Transverse colon (tissue), 4 donors: ENCODE results near the gene PHACTR4. TPM values are rescaled to one million over a fixed set of nuclear protein-coding genes. Genes with fewer than 3 reads are reported as not detected.
"Not testable (repeated sequence)": the region's sequence is repeated elsewhere in the genome, so short reads cannot be mapped to it uniquely, and the experiment has no call there.

Experiments
- DNase-seq: peaks from one replicate; pipeline ENCODE4 v3.0.0-alpha.2; 2019
- H3K27ac ChIP-seq, 4 donors: fragments of 200-600 bp; sonication (generic); 2 replicates each; pipeline ENCODE4 v1.5.1; 2016 to 2018; ENCODE audit warnings: inconsistent platforms in 4 of 4
- H3K27me3 ChIP-seq: fragments of 200-600 bp; sonication (generic); 2 replicates; pipeline ENCODE4 v1.5.1; 2017; ENCODE audit warnings: inconsistent platforms
- H3K36me3 ChIP-seq, 4 donors: fragments of 200-600 bp; sonication (generic); 2 replicates each; pipeline ENCODE4 v1.5.1; 2017 to 2019; ENCODE audit warnings: inconsistent platforms in 4 of 4
- H3K4me1 ChIP-seq, 4 donors: fragments of 200-600 bp; sonication (generic); 2 replicates each; pipeline ENCODE4 v1.5.1; 2017 to 2020; ENCODE audit warnings: inconsistent platforms in 4 of 4
- H3K4me3 ChIP-seq, 4 donors: fragments of 200-600 bp; sonication (generic); 1 replicate in 1 of 4; 2 replicates in 3 of 4; pipeline versions ENCODE4 v1.5.1 to v1.6.1; 2017 to 2019; ENCODE audit warnings: inconsistent platforms in 4 of 4
- H3K9me3 ChIP-seq, 2 donors: fragments of 200-600 bp; sonication (generic); 2 replicates each; pipeline ENCODE4 v1.5.1; 2017 to 2019; ENCODE audit warnings: inconsistent platforms in 2 of 2
- CTCF ChIP-seq, 5 experiments: fragments of 200-600 bp in 3 of 5; fragments of 450-650 bp in 2 of 5; sonication (generic) in 3 of 5; IDR thresholded peaks; 1 replicate in 2 of 5; 2 replicates in 3 of 5; pipeline ENCODE4 v1.5.1; 2016 to 2017; ENCODE audit warnings: antibody characterized with exemption in 5 of 5, inconsistent platforms in 3 of 5, mild to moderate bottlenecking in 2 of 5, moderate library complexity in 1 of 5
- EP300 ChIP-seq: sonication (generic); formaldehyde crosslinking; IDR thresholded peaks from one replicate; pipeline ENCODE4 v1.6.1; 2017; ENCODE audit warnings: antibody characterized with exemption, low read depth
- POLR2A ChIP-seq: fragments of 450-650 bp; IDR thresholded peaks from one replicate; pipeline ENCODE4 v1.6.1; 2016; ENCODE audit warnings: antibody characterized with exemption, mild to moderate bottlenecking, moderate library complexity
- POLR2AphosphoS5 ChIP-seq, 3 donors: sonication (generic); formaldehyde crosslinking; IDR thresholded peaks; one replicate each; pipeline ENCODE4 v1.6.1; 2016; ENCODE audit warnings: antibody characterized with exemption in 3 of 3
- WGBS, 2 donors: methylation state at CpG; one replicate each; pipeline ENCODE4 v1.1.5; 2018; ENCODE audit warnings: low coverage in 1 of 2; 5-methylcytosine and 5-hydroxymethylcytosine counted together
- in situ Hi-C, 4 donors: fragments of 200-750 bp; cut with MboI; loops; one replicate each; pipeline versions ENCODE4 v1.15.0 to v1.15.1; 2017; ENCODE audit warnings: low sequenced_read_pairs in 3 of 4, low pct_ligation_motif_present in 1 of 4, low pct_unique_long_range_greater_than_20kb in 1 of 4
- intact Hi-C: fragments of 100-400 bp; cut with DNase I; formaldehyde crosslinking; loops from one replicate; pipeline ENCODE4 v1.15.1; 2023; ENCODE audit warnings: low total_unique reads
- total RNA-seq, 4 donors: library from RNA; depleted of rRNA; stranded (reverse); fragments of >200 nt; gene quantifications; one replicate each; pipeline ENCODE4 v1.1.0, GENCODE V29; 2016

The PHACTR4 gene
- total RNA-seq, 4 donors from 2014 or later: 31.4 to 51.1 (median 41.6) TPM

GRCh38 chr1:28443550-28443949, 74.0 kb downstream of the PHACTR4 start:
- no peak overlapping the region for H3K4me3 ChIP-seq
- intact Hi-C loops (no loop called here), in situ Hi-C loops (no loop called here)
- no peak for TF ChIP-seq CTCF (IDR thresholded peaks at IDR 0.05)
- no peak for TF ChIP-seq POLR2A
- TF ChIP-seq POLR2AphosphoS5 (IDR thresholded peaks at IDR 0.05): no peak
- TF ChIP-seq EP300: no peak
- no peak overlapping the region for H3K27ac ChIP-seq
- H3K27me3 ChIP-seq: no peaks in the 10 kb centered on the region
- no peaks in the 10 kb centered on the region for H3K9me3 ChIP-seq
- 58 to 97% methylated on average over 3 of the region's 3 CpGs for WGBS, 2 donors
- no peak for DNase-seq
- no peaks in the 10 kb centered on the region for H3K36me3 ChIP-seq
- H3K4me1 ChIP-seq: peaks cover 0 to 5% (median under 1%) of the 10 kb centered on the region in 4 donors

GRCh38 chr1:28447679-28448078, 78.1 kb downstream of the PHACTR4 start:
- Histone ChIP-seq H3K27me3 (no peaks in the 10 kb centered on the region), H3K9me3 (no peaks in the 10 kb centered on the region), H3K36me3 (no peaks in the 10 kb centered on the region), H3K27ac (no peak overlapping the region), H3K4me1 (peaks cover 0 to 9% (median 2%) of the 10 kb centered on the region in 4 donors), H3K4me3 (no peak overlapping the region)
- 39 to 44% methylated on average over 4 of the region's 4 CpGs for WGBS, 2 donors
- in situ Hi-C loops: no loop called here
- TF ChIP-seq CTCF (IDR thresholded peaks at IDR 0.05): no peak
- no peak for TF ChIP-seq POLR2A
- no peak for TF ChIP-seq EP300
- TF ChIP-seq POLR2AphosphoS5 (IDR thresholded peaks at IDR 0.05): no peak
- intact Hi-C loops: no loop called here
- no peak for DNase-seq

GRCh38 chr1:28448094-28448611, 78.6 kb downstream of the PHACTR4 start:
- H3K9me3 ChIP-seq, in situ Hi-C loops, DNase-seq, H3K36me3 ChIP-seq, H3K27me3 ChIP-seq, intact Hi-C loops, H3K4me3 ChIP-seq, H3K4me1 ChIP-seq, H3K27ac ChIP-seq: not testable (repeated sequence)
- WGBS, 2 donors: 98 to 100% methylated on average over 4 to 8 of the region's 8 CpGs

GRCh38 chr1:28449904-28450303, 80.4 kb downstream of the PHACTR4 start:
- H3K27ac ChIP-seq: no peak overlapping the region
- no peaks in the 10 kb centered on the region for H3K36me3 ChIP-seq
- intact Hi-C loops: no loop called here
- 43 to 46% methylated on average over 1 of the region's 1 CpG for WGBS, 2 donors
- DNase-seq: no peak
- no peak for TF ChIP-seq CTCF (IDR thresholded peaks at IDR 0.05)
- TF ChIP-seq EP300: no peak
- TF ChIP-seq POLR2AphosphoS5 (IDR thresholded peaks at IDR 0.05): no peak
- TF ChIP-seq POLR2A: no peak
- in situ Hi-C loops: no loop called here
- peaks cover 0 to 9% (median 2%) of the 10 kb centered on the region in 4 donors for H3K4me1 ChIP-seq
- H3K9me3 ChIP-seq: no peaks in the 10 kb centered on the region
- no peak overlapping the region for H3K4me3 ChIP-seq
- no peaks in the 10 kb centered on the region for H3K27me3 ChIP-seq

- Histone ChIP-seq H3K36me3 (no peaks in the 10 kb centered on the region), H3K9me3 (no peaks in the 10 kb centered on the region), H3K27ac (no peak overlapping the region), H3K27me3 (no peaks in the 10 kb centered on the region), H3K4me3 (no peak overlapping the region), H3K4me1 (peaks cover 0 to 12% (median 2%) of the 10 kb centered on the region in 4 donors)
- TF ChIP-seq CTCF (IDR thresholded peaks at IDR 0.05): no peak
- no peak for TF ChIP-seq EP300
- TF ChIP-seq POLR2AphosphoS5 (IDR thresholded peaks at IDR 0.05): no peak
- TF ChIP-seq POLR2A: no peak
- DNase-seq: no peak
- 48 to 61% methylated on average over 3 to 5 of the region's 5 CpGs for WGBS, 2 donors
- intact Hi-C loops (no loop called here), in situ Hi-C loops (no loop called here)
Measured at GRCh38 chr1:28450561-28450960, 81.0 kb downstream of the PHACTR4 start.
